Measurements from ENCODE around the gene DGLUCY. TPM values are rescaled to one million over a fixed set of nuclear protein-coding genes. Genes with fewer than 3 reads are reported as not detected.
"Not testable (repeated sequence)": the region's sequence is repeated elsewhere in the genome, so short reads cannot be mapped to it uniquely, and the experiment has no call there.

The DGLUCY gene
- total RNA-seq, 1 donor from 2014 or later: 20.0 TPM

GRCh38 chr14:91095178-91095577 is 18.7 kb upstream of the DGLUCY start:
- Histone ChIP-seq H3K4me1 (ENCODE audit: insufficient read depth, low read length) (no peaks in the 10 kb centered on the region), H3K27ac (ENCODE audit: low read depth, low read length) (no peak overlapping the region), H3K9me3 (ENCODE audit: insufficient read depth, low read depth, low read length) (no peaks in the 10 kb centered on the region), H2AFZ (ENCODE audit: low read depth, low read length) (no peak overlapping the region), H3K4me3 (ENCODE audit: insufficient read depth, low read depth, low read length) (no peak overlapping the region), H3K9ac (ENCODE audit: low read length) (no peak overlapping the region), H3K79me2 (ENCODE audit: insufficient read depth, low read length) (no peaks in the 10 kb centered on the region), H3K27me3 (ENCODE audit: insufficient read depth, low read length) (peaks cover under 1% of the 10 kb centered on the region), H4K20me1 (ENCODE audit: insufficient read depth, low read length) (no peaks in the 10 kb centered on the region), H3K36me3 (ENCODE audit: insufficient read depth, low read length) (no peaks in the 10 kb centered on the region), H3K4me2 (ENCODE audit: low read length) (no peak overlapping the region)
- Mint-ChIP-seq H3K36me3 (ENCODE audit: low read depth, unreplicated experiment) (no peaks in the 10 kb centered on the region), H3K27ac (ENCODE audit: unreplicated experiment) (no peak overlapping the region), H3K9me3 (ENCODE audit: unreplicated experiment) (no peaks in the 10 kb centered on the region), H3K27me3 (ENCODE audit: low read depth, unreplicated experiment) (peaks cover 5% of the 10 kb centered on the region), H3K4me1 (ENCODE audit: low read depth, unreplicated experiment) (no peaks in the 10 kb centered on the region), H3K4me3 (ENCODE audit: unreplicated experiment) (no peak overlapping the region)
- DNase-seq (ENCODE audit: low read depth): no peak
- no peak for FAIRE-seq
- no peak for TF ChIP-seq CTCF (IDR thresholded peaks at IDR 0.05; ENCODE audit: insufficient read depth, low read depth, low read length)
- no peak for TF ChIP-seq EZH2 (IDR thresholded peaks at IDR 0.05; ENCODE audit: insufficient read depth, low read length)

GRCh38 chr14:91097657-91098056 is 16.2 kb upstream of the DGLUCY start:
- not testable (repeated sequence) for H3K79me2 ChIP-seq (ENCODE audit: insufficient read depth, low read length); DNase-seq (ENCODE audit: low read depth); H4K20me1 ChIP-seq (ENCODE audit: insufficient read depth, low read length); H3K9me3 Mint-ChIP-seq (ENCODE audit: unreplicated experiment); H3K4me2 ChIP-seq (ENCODE audit: low read length); H3K27me3 ChIP-seq (ENCODE audit: insufficient read depth, low read length); H3K4me1 Mint-ChIP-seq (ENCODE audit: low read depth, unreplicated experiment); FAIRE-seq; H2AFZ ChIP-seq (ENCODE audit: low read depth, low read length); H3K36me3 ChIP-seq (ENCODE audit: insufficient read depth, low read length); H3K9ac ChIP-seq (ENCODE audit: low read length); H3K27ac Mint-ChIP-seq (ENCODE audit: unreplicated experiment); H3K27ac ChIP-seq (ENCODE audit: low read depth, low read length); H3K4me3 Mint-ChIP-seq (ENCODE audit: unreplicated experiment); H3K9me3 ChIP-seq (ENCODE audit: insufficient read depth, low read depth, low read length); H3K4me3 ChIP-seq (ENCODE audit: insufficient read depth, low read depth, low read length); H3K4me1 ChIP-seq (ENCODE audit: insufficient read depth, low read length); H3K36me3 Mint-ChIP-seq (ENCODE audit: low read depth, unreplicated experiment)
- peaks cover 10% of the 10 kb centered on the region for H3K27me3 Mint-ChIP-seq (ENCODE audit: low read depth, unreplicated experiment)

- no peak overlapping the region for H3K4me3 Mint-ChIP-seq (ENCODE audit: unreplicated experiment)
- H3K9me3 Mint-ChIP-seq (ENCODE audit: unreplicated experiment): no peaks in the 10 kb centered on the region
- H3K4me3 ChIP-seq (ENCODE audit: insufficient read depth, low read depth, low read length): no peak overlapping the region
- no peaks in the 10 kb centered on the region for H3K4me1 ChIP-seq (ENCODE audit: insufficient read depth, low read length)
- peak; percentile 34 for DNase-seq (ENCODE audit: low read depth)
- H3K9me3 ChIP-seq (ENCODE audit: insufficient read depth, low read depth, low read length): no peaks in the 10 kb centered on the region
- H3K27me3 ChIP-seq (ENCODE audit: insufficient read depth, low read length): peaks cover 4% of the 10 kb centered on the region
- FAIRE-seq: no peak
- H3K27ac ChIP-seq (ENCODE audit: low read depth, low read length): no peak overlapping the region
- no peaks in the 10 kb centered on the region for H3K36me3 Mint-ChIP-seq (ENCODE audit: low read depth, unreplicated experiment)
- no peak overlapping the region for H2AFZ ChIP-seq (ENCODE audit: low read depth, low read length)
- TF ChIP-seq EZH2 (IDR thresholded peaks at IDR 0.05; ENCODE audit: insufficient read depth, low read length): no peak
- no peak for TF ChIP-seq CTCF (IDR thresholded peaks at IDR 0.05; ENCODE audit: insufficient read depth, low read depth, low read length)
- no peak overlapping the region for H3K27ac Mint-ChIP-seq (ENCODE audit: unreplicated experiment)
- H3K36me3 ChIP-seq (ENCODE audit: insufficient read depth, low read length): no peaks in the 10 kb centered on the region
- peaks cover 12% of the 10 kb centered on the region for H3K27me3 Mint-ChIP-seq (ENCODE audit: low read depth, unreplicated experiment)
- no peaks in the 10 kb centered on the region for H4K20me1 ChIP-seq (ENCODE audit: insufficient read depth, low read length)
- no peak overlapping the region for H3K9ac ChIP-seq (ENCODE audit: low read length)
- no peaks in the 10 kb centered on the region for H3K4me1 Mint-ChIP-seq (ENCODE audit: low read depth, unreplicated experiment)
- H3K79me2 ChIP-seq (ENCODE audit: insufficient read depth, low read length): no peaks in the 10 kb centered on the region
- no peak overlapping the region for H3K4me2 ChIP-seq (ENCODE audit: low read length)
Measured at GRCh38 chr14:91098591-91098990, 15.3 kb upstream of the DGLUCY start.
